Measurements from ENCODE around the gene DNAJB6.

DNA sequence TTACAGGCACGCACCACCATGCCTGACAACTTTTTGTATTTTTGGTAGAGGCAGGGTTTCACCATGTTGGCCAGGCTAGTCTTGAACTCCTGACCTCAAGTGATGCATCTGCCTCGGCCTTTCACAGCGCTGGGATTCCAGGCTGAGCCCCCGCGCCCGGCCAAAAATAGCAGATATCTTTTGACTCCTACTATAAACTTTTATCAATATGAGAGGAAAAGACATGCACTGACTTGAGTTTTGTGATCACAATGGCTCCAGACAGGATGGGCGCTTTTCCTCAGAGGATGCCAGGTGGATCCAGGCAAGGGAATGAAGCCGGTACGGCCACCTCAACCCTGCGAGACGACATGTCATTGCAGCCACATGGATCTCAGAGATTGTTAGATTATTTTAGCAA is 123.9 kb downstream of the DNAJB6 start:
- TF ChIP-seq CTCF (IDR thresholded peaks at IDR 0.05) (no peak), ZFX (IDR thresholded peaks at IDR 0.05; ENCODE audit: borderline replicate concordance) (no peak)

Measured in 22Rv1 (cell line).